Erythroblast (primary cell): Measurements from ENCODE around the gene RIN1.

Experiments
- GATA1 ChIP-seq: IDR thresholded peaks from 2 replicates; pipeline ENCODE4 v1.6.1; 2011; ENCODE audit warnings: low read depth, mild to moderate bottlenecking, control low read depth, low read length, moderate library complexity
- POLR2A ChIP-seq: IDR thresholded peaks from 2 replicates; pipeline ENCODE4 v1.6.1; 2011; ENCODE audit warnings: mild to moderate bottlenecking, low read length

DNA sequence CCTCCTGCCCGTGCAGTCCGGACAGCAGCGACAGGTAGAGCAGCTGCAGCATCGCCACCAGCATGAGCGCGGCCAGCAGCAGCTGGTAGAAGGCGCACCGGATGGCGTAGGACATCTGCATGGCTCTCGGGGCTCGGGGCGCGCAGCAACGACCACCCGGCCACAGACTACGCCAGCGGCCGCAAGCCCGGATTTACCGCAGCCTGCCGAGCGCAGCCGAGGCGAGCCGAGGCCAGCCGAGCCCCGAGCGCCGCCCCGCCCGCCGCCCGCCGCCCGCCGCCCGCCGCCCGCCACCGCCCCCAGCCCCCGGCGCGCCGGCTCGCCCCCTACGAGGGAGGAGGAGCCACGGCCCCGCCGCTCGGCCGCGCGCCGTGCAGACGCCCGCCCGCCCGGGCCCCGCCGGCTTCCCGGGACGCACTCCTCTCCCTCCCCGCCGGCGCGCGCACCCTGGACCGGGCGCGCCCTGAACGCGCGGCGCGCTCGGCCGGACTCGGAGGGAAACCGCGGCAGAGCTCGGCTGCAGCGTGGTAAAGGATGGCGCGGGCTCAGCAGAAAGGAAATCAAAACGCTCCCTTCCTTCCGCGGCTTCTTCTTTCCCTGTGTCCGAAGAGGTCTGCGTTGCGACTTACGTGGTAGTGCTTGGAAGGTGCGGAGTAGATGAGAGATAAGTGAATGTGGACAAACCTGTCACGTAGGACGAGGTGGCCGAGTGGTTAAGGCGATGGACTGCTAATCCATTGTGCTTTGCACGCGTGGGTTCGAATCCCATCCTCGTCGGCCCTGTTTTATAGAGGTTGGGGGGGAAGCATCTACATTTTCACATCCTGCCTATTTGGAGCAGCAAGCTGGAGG is 11.4 kb upstream of the RIN1 start, which contains the start of gene B4GAT1:
- TF ChIP-seq POLR2A, result peak; percentile 25
- no peak for TF ChIP-seq GATA1
